ENCODE measurements around the gene WWOX.

- no peak for TF ChIP-seq CTCF (IDR thresholded peaks at IDR 0.05; ENCODE audit: low read length)
- no peak for TF ChIP-seq EZH2phosphoT487 (IDR thresholded peaks at IDR 0.05; ENCODE audit: low read length)
- no peak for TF ChIP-seq EZH2 (optimal IDR thresholded peaks at IDR 0.05; ENCODE audit: low read depth, low read length)
Observed at GRCh38 chr16:78577630-78578029, 478.2 kb downstream of the WWOX start.

All from MM.1S (cell line).